Activated CD8-positive, alpha-beta memory T cell treated with anti-CD3 and anti-CD28 coated beads, Interleukin-2, amount 50 U/mL, for 4 hours (primary cell): ENCODE data around the gene PRF1.
"Not testable (repeated sequence)": the region's sequence is repeated elsewhere in the genome, so short reads cannot be mapped to it uniquely, and the experiment has no call there.

Experiments
- DNase-seq: peaks from one replicate; pipeline ENCODE4 v3.0.0-alpha.2; 2020

Gene PRF1

DNA sequence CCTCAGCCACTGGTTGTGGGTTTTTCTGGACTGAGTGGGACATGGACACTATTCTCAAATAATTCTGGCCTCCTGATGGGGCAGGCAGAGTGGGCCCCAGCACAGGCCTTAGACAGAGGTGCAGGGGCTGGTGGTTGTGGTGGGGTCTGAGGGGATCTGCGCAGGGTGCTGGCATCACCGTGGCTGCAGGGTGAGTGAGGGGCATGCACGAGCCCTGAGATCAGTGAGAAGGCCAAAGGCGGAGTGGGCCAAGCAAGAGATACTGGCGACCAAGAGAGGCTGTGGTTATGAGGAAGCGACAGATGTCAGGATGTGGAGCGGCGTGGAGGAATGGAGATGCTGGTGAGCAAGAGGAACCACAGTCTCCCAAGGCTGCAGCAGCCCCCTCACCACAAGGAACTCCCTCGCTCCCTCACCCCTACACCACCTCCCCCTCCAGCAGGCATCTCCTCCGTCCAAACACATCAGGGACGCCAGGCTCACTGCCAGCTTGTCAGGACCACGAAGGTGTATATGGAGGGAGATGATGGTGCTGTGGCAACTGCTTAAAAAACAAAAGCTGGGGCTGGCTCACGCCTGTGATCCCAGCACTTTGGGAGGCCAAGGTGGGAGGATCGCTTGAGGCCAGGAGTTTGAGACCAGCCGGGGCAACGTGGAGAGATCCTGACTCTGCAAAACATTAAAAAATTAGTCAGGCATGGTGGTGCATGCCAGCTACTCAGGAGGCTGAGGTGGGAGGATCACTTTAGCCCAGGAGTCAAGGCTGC lies 9.6 kb downstream of the PRF1 start:
- no peak for DNase-seq

DNA sequence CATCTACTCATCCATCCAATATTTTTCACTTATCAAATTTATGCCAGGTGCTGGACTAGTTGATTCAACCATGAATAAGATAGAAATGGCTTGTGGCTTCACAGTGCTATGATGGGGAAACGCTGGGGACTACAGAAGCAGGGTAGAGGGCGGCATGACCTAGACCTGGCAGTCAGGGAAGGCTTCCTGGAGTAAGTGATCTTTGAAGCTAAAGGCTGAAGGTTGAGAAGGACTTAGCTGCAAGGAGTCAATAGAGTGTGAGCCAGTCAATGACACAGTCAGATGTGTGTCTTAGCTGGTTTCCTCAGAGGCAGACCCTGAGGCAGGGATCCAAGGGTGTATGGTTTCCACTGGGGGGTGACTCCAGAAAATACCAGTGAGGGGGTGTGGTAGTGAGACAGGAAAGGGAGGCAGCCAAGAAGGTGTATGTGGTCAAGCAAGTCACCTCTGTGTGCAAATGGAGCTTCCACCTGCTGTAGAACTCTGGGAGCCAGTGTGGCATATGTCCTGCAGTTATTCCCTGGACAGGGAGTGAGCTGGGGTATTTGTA lies 10.3 kb downstream of the PRF1 start:
- no peak for DNase-seq

DNA sequence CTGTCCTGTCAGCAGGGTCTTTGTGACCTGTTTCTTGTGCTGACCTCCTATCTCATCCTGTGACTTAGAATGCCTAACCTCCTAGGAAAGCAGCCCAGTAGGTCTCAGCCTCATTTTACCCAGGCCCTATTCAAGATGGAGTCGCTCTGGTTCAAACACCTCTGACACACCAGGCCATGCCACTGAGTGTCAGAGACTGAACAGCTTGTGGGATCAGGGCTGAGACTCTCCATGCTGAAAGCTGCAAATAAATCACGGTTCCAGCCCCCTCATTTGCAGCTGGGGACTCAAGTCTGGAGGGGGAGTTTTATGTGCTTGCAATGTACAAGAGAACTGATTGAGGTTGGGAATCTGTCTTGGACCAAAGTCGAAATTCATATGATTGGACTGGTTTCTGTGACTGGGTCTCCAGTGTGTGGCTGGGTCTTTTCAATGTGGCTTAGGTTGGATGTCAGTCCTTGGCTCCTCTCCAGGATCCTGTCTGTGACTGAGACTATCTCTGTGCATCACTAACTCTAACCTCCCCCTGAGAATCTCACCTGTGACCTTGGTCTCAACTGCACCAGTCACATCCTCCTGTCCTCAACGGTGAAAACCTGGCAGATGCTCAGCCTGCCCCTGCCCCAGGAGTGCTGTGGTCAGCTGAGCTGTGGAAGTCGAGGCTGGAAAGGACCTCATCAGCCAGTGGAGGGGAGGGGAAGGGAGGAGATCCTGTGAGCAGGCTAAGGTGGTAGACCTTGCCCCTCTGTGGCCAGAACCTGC lies 11.7 kb downstream of the PRF1 start:
- DNase-seq = no peak

DNA sequence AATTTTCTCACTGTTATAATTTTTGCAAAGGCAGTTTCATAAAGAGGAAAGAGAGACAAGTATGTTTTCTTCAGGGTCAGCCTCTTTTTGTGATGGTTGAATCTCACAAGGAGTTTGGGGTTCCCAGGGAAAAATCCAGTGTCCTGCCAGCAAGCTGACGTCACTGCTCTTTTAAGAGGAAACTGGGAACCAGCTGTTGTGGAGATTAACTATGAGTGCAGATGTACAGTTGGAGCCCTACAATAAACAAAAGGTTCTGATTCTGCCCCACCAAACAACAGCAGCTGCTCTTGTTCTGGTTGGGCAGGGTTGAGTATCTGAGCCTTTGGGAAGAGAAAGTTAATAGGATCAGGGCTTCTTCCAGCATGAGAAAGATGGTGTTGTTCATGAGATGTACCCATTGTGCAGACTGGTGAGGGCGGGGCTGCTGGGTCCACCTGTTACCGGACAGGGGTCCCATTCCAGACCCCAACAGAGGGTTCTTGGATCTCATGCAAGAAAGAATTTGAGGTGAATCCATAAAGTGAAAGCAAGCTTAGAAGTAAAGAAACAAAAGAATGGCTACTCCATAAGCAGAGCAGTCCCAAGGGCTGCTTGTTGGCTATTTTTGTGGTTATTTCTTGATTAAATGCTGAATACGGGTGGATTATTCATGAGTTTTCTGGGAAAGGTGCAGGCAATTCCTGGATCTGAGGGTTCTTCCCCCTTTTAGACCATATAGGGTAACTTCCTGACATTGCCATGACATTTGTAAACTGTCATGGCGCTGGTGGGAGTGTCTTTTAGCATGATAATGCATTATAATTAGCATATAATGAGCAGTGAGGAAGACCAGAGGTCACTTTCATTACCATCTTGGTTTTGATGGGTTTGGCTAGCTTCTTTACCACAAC lies 12.5 kb downstream of the PRF1 start:
- no peak for DNase-seq

DNA sequence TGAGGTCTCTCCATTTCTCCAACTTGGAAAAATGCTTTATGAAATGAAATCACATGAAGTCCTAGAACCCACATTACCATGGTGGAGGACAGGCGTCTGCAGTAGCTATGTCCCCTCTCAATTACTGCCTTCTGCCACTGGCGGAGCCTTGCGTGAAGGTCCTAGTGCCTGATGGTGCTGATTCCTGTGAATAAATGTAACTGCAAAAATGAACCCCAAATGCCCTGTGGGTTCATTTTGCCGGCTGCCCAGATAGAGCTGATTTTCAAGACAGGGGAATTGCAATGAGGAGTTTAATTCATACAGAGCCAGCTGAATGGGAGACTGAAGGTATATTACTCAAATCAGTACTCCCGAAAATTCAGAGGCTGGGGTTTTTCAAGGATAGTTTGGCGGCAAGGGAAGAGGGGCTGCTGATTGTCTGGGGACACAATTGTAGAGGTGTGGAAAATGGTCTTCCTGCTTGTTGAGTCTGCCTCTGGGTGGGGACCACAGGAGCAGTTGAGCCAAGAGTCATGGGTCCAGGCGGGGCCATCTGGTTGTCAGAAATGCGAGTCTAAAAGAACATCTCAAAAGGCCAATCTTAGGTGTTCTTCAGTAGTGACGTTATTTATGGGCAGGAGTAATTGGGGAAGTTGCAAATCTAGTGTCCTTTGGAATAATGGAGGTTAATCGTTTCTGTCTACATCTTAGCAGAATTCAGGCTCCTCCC lies 13.5 kb downstream of the PRF1 start:
- DNase-seq = no peak

DNA sequence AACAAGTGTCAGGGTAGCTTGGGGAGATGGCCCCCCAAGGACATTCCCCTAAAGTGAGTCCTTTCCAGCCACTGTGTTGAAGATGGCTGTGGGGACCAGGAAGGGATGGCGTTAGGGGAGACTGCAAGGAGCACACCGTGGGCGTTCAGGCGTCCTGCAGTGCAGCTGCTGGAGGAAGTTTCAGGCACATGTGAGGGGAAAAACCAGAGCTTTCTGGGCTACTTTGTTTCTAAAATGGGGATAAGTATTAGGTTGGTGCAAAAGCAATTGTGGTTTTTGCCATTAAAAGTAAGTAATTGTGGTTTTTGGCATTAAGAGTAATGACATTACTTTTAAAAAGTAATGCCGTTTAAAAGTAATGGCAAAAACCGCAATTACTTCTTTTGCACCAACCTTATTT lies 14.3 kb downstream of the PRF1 start:
- DNase-seq = no peak

DNA sequence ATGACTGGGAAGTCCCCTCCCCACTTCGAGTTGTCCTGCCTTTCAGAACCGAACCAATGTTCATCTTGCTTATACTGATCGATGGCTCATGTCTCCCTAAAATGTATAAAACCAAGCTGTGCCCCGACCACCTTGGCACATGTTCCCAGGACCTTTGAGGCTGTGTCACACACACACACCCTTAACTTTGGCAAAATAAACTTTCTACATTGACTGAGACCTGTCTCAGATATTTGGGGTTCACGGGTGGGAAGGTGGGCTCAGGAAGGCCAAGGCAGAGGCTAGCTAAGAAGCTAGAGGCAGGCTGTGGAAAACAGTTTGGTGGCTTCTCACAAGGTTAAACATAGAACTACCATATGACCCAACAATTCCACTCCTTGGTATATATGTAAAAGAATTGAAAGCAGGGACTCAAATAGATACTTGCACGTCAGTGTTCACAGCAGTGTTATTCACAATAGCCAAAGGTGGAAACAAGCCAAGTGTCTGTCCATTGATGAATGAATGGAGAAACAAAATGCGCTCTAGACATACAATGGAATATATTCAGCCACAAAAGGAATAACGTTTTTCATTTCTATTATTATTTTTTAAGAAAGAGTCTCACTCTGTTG lies 15.4 kb downstream of the PRF1 start:
- no peak for DNase-seq

DNA sequence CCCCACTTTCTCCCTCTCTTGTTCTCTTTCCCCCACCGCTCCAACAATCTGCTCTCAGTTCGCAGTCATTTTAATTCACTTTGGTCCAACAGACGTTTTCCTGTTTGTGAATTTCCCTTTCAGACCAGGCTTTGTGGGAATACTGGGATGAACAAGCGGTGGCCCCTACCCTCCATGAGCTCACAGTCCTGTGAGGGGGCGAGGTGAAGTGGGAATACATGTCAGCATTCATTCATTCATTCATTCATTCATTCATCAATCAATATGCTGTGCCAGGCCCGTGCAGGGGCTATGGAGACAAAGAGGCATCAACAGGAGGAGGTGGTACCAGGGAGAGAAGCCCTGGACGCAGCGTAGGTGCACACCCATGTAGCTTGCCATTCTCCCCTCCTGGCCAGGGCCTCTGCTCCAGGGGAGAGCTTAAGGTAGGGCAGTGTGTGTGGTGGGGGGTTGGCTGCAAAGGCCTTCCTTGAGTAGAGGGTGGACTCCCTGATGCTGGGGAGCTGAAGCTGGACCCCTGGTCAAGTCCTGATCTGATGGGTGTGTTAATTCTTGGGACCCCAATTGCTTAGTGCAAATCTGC lies 16.1 kb downstream of the PRF1 start:
- DNase-seq = no peak

DNA sequence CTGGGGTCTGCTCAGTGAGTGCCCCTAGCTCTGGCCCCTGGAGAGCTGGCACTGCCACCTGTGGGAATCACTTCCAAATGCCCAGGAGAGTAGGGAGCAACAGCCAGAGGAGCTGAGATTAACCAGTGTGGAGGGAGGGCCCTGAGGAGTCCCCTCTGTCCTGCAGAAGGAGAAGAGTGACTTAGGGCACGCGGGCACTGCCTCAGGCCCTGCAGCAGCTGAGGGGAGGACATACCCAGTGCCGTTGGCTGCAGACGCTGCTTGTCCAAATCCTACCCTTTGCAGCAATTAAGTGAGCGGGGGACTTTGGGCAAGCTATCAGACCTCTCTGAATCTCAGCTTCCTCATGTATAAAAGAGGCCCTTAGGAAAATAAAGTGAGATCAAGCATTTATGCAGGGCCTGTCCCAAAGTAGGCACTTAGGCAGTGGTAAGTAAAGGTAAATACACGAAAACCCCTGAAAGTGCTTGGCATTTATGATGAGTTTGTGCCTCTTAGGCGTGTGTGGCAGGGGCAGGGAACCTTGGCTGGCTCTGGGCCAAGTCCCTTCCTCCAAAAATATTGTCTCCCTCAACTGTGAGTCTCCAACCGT lies 16.9 kb downstream of the PRF1 start:
- no peak for DNase-seq

DNA sequence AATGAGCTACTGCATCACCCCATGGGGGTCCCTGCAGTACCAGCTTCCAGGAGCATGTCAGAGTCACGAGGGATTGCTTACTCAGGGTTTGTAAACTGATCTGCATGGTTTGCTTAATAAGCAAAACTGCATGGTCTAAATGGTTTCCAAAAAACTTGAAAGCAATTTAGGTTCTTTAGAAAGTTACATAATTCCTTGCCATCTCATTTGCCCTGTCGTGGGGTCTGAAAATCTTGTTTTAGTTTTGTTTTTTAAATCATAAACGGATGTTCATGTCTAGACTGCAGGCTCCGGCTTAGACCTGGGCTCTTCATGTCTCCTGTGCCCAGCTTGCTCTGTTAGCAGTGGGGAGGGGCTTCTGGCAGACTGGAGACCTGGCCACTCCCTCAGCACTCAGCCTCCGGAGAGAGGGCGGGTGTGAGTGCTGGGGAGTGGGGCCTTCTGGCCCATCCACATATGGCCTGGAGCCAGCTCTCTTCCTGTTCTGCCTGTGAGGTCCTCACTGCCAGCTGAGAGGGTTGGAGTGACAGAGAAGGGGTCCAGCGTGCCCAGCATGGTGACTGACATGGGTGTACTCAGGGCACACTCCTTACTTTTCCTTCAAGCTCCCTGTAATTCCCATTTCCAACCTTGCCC lies 17.5 kb downstream of the PRF1 start:
- DNase-seq = no peak

DNA sequence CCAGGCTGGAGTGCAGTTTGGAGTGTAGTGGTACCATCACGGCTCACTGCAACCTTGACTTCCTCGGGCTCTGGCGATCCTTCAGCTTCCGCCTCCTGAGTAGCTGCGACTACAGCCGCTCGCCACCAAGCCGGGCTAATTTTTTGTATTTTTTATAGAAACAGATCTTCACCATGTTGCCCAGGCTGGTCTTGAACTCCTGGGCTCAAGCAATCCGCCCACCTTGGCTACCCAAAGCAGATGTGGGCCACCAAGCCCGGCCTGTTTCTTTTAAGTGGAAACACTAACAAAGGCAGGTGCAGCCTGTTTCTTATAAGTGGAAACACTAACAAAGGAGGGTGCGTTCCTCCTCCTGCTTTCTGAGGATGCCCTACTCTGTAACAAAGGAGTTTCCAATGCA lies 18.2 kb downstream of the PRF1 start:
- DNase-seq = no peak

DNA sequence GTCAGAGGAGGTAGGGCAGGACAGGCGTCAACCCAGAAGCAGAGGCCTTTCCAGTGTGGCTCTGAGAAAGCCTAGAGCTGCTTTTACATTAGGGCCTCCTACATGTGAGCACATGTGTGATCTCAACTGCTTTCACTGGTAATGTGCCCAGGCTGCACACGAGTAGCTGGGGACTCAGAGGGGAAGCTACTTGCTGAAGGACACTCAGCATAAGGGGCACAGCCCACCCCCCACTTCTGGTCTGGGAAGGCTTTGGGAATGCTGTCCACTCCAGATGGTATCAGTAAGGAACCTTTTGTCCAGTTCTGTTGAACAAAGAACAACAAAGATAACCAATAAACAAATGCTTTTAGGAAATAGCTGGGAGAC lies 18.9 kb downstream of the PRF1 start:
- DNase-seq = no peak

DNA sequence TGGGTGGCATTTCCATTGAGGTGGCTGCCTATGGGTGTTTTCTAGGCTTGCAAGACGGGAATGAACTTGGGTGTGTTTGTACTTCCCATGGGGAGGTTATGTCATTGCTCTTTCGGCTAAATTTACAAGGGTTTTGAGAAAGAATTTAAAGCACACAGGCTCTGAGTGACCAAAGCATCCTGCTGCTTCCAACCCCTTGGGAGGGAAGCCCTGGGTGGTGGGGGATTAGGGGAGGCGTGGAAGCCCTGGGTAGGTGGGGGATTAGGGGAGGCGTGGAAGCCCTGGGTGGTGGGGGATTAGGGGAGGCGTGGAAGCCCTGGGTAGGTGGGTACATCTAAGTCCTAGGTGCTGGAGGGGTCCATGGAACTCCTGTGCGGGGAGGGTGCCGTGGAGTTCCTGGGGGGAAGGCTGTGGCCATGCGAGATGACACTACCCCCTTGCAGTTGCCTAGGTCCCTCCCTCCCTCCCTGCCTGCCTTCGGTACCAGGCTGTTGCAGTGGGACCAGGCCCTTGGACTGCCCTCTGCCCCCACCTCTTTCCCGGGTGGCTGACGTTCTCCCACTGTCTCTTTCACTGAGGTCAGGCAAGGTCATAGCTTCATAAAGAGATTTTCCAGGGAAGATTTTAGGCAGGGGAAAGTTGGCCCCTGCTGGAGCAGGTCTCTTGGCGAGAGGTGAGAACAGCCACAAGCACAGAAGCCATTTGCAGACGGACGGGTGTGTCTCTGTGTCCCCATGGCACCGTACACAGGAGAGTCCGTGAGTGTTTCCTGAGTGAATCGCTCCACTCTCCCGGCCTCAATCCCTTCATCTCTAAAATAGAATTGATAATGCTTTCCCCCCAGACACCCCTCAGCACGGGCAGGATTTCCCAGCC lies 19.5 kb downstream of the PRF1 start:
- DNase-seq = no peak

DNA sequence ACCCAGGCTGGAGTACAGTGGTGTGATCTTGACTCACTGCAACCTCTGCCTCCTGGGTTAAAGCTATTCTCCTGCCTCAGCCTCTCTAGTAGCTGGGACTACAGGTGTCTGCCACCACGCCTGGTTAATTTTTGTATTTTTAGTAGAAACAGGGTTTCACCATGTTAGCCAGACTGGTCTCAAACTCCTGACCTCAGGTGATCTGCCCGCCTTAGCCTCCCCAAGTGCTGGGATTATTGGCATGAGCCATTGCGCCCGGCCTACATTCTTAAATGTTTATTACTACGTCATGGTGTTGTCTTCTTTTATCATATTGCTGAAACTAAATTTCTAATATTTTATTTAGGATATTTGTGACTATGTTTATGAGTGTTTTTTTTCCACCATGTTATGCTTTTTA lies 21.4 kb downstream of the PRF1 start:
- DNase-seq = not testable (repeated sequence)

DNA sequence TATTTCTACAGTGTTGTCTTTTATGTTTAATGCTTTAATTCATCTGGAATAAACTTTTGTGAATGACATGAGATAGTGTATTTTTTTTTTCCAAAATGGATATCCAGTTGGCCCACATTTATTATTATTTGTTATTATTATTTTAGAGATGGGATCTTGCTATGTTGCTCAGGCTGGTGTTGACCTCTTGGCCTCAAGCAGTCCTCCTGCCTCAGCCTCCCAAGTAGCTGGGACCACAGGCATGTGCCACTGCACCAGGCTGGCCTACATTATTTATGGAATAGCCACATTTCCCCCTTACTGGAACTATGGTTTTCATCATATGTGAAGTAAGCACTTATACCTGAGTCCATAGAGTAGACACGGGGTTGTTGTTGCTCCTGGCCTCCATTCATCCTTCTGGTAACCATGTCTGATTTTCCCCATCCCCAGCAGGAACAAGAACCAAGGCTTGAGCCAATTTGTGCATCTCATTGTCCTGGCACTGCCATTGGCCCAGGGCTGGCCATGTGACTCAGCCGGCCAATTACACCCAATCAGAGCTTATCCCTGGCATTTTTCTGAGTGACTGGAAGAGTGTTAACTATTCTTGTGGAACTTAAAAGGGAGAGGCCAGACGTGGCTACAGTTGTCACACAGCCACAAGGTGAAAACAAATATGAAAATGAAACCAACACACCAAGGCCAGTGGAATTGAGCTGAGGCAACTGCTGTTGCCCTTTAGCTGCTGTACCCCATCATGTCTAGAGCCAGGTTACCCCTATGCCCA lies 23.1 kb downstream of the PRF1 start:
- DNase-seq = no peak

DNA sequence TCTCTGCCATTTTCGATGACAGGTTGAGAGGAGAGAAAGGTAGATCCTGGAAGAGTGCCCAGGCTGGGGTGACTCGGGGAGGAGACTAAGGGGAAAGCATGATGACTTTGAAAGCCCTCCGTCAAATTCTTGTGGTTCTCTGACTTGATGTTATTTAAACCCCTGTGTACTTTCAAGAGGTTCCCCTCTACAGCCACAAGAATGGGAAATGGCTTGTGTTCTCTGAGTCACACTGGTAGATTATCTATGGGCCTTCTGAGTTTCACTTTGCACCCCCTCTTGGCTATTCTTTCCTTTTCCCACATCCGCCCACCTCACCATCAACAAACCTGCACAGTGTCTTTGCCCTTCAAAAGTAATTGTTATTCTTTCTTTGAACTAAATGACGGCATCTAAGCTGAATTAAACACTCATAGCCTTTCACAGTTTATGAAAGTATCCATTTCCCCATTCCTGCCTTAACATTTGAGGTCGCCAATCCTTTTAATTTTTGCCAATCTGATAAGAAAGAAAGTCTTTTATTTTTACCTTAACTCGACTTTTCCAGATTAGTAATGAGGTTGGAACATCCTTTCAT lies 24.1 kb downstream of the PRF1 start:
- DNase-seq = peak; percentile 63

DNA sequence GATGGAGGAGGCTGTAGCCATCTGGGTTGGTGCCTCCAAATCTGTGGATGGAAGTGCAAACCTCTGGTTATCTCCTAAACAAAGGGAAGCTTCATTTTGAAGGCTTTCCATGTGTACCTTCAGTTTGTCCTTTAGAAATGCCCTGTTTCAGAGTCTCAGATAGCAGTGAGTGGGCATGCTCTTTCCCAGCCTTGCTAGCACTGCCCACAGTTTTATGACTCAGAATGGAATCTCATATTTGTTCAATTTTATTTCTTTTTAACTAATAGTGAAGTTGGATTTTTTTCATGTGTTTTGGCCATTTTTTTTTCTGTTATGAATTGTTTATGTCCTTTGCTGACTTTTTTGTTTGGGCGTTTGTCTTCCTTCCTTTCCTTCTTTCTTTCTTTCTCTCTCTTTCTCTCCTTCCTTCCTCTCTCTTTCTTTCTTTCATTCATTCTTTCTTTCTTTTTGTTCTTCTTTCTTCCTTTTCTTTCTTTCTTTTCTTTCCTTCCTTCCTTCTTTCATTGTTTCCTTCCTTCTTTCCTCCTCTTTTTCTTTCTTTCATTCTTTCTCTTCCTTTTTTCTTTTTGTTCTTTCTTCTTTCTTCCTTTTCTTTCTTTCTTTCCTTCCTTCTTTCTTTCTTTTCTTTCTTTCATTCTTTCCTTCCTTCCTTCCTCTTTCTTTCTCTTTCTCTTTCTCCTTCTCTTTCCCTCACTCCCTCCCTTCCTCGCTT lies 25.6 kb downstream of the PRF1 start:
- DNase-seq = no peak
